SK-N-SH (cell line): ENCODE measurements around the gene LRRC1. TPM values are rescaled to one million over a fixed set of nuclear protein-coding genes. Genes with fewer than 3 reads are reported as not detected.
A peak's percentile ranks its signal among the peaks of the same experiment; 100 is the strongest.

ENCODE experiments used
- CTCF ChIA-PET: fragments of 300-600, 350-600 bp; formaldehyde crosslinking; extraction: SDS; loops from one replicate; lab custom pipeline; 2021; lab: Yijun Ruan, JAX
- POLR2A ChIA-PET: fragments of 350-600 bp; sonication (Branson Sonifier 250); formaldehyde crosslinking; extraction: SDS; loops from one replicate; lab custom pipeline; 2020; ENCODE audit warnings: antibody characterized with exemption, inconsistent platforms; lab: Yijun Ruan, JAX
- DNase-seq: peaks from one replicate; pipeline ENCODE4 v3.0.0; 2012
- H2AFZ ChIP-seq: fragments of 200-600 bp; sonication (generic); 2 replicates; pipeline ENCODE4 v1.8.1; 2016; ENCODE audit warnings: antibody characterized with exemption, mild to moderate bottlenecking, low read depth
- H3F3A ChIP-seq: fragments of 200-600 bp; sonication (generic); replicated peaks from 2 replicates; pipeline ENCODE3; 2016; ENCODE audit warnings: antibody characterized with exemption, mild to moderate bottlenecking; ENCODE audit not compliant: insufficient read depth
- H3K27ac ChIP-seq, 2 experiments: fragments of 200-500 bp in 1 of 2; fragments of 200-600 bp in 1 of 2; sonication (Bioruptor generic) in 1 of 2; sonication (generic), shearing (Covaris generic) in 1 of 2; 2 replicates each; pipeline versions ENCODE4 v1.5.1 to v1.6.1; 2014 to 2016; ENCODE audit warnings: low read depth in 2 of 2, inconsistent platforms in 1 of 2, low read length in 1 of 2, mild to moderate bottlenecking in 1 of 2, mixed read lengths in 1 of 2
- H3K27me3 ChIP-seq: fragments of 200-600 bp; sonication (generic), shearing (Covaris generic); 2 replicates; pipeline ENCODE4 v1.6.1; 2016; ENCODE audit warnings: mixed run types; ENCODE audit not compliant: insufficient read depth
- H3K36me3 ChIP-seq, 2 experiments: fragments of 200-500 bp in 1 of 2; fragments of 200-600 bp in 1 of 2; sonication (Bioruptor generic) in 1 of 2; sonication (generic) in 1 of 2; replicated peaks in 1 of 2; 2 replicates each; pipeline versions ENCODE3 to v1.5.1; 2014 to 2016; ENCODE audit warnings: low read length in 1 of 2, mild to moderate bottlenecking in 1 of 2; ENCODE audit not compliant: insufficient read depth in 2 of 2, control insufficient read depth in 1 of 2
- H3K4me1 ChIP-seq, 2 experiments: fragments of 200-500 bp in 1 of 2; fragments of 200-600 bp in 1 of 2; sonication (Bioruptor generic) in 1 of 2; sonication (generic), shearing (Covaris generic) in 1 of 2; 2 replicates each; pipeline versions ENCODE4 v1.5.1 to v1.6.1; 2014 to 2016; ENCODE audit warnings: low read depth in 1 of 2, low read length in 1 of 2, mixed run types in 1 of 2; ENCODE audit not compliant: insufficient read depth in 2 of 2, control insufficient read depth in 1 of 2
- H3K4me2 ChIP-seq: fragments of 200-600 bp; sonication (generic), shearing (Covaris generic); 2 replicates; pipeline ENCODE4 v1.6.1; 2017; ENCODE audit warnings: mixed run types
- H3K4me3 ChIP-seq, 2 experiments: fragments of 200-500 bp in 1 of 2; fragments of 200-600 bp in 1 of 2; sonication (Bioruptor generic) in 1 of 2; sonication (generic), shearing (Covaris generic) in 1 of 2; 2 replicates each; pipeline versions ENCODE4 v1.5.1 to v1.8.1; 2014 to 2016; ENCODE audit warnings: low read depth in 2 of 2, inconsistent platforms in 1 of 2, low read length in 1 of 2, mild to moderate bottlenecking in 1 of 2, mixed read lengths in 1 of 2, moderate library complexity in 1 of 2
- H3K79me2 ChIP-seq: fragments of 200-600 bp; sonication (generic); 2 replicates; pipeline ENCODE4 v1.8.1; 2017; ENCODE audit warnings: mild to moderate bottlenecking; ENCODE audit not compliant: insufficient read depth
- H3K9ac ChIP-seq: fragments of 200-600 bp; sonication (generic); 2 replicates; pipeline ENCODE4 v1.6.1; 2017; ENCODE audit warnings: mixed run types
- H3K9me2 ChIP-seq: fragments of 200-600 bp; sonication (generic); 2 replicates; pipeline ENCODE4 v1.6.1; 2017; ENCODE audit warnings: mixed run types
- H3K9me3 ChIP-seq: fragments of 200-600 bp; sonication (generic); 2 replicates; pipeline ENCODE4 v1.6.1; 2017; ENCODE audit warnings: mixed run types, mild to moderate bottlenecking, moderate library complexity
- H4K20me1 ChIP-seq: fragments of 200-600 bp; sonication (generic); 2 replicates; pipeline ENCODE4 v1.6.1; 2017; ENCODE audit warnings: mild to moderate bottlenecking, mixed run types; ENCODE audit not compliant: insufficient read depth
- CHD2 ChIP-seq: fragments of 150-350 bp; IDR thresholded peaks from 2 replicates; pipeline ENCODE4 v1.6.1; 2018; ENCODE audit warnings: low read length; ENCODE audit not compliant: partially characterized antibody
- GATA2 ChIP-seq: sonication (generic); formaldehyde crosslinking; IDR thresholded peaks from 2 replicates; pipeline ENCODE4 v1.5.0; 2020; ENCODE audit warnings: mild to moderate bottlenecking, missing genetic modification reagents
- MAX ChIP-seq: IDR thresholded peaks from 2 replicates; pipeline ENCODE4 v1.4.0; 2012; ENCODE audit warnings: low read depth
- MXI1 ChIP-seq: IDR thresholded peaks from 2 replicates; pipeline ENCODE4 v1.6.1; 2012; ENCODE audit warnings: mild to moderate bottlenecking, low read depth, low read length, improper control_type of control experiment
- NFIC ChIP-seq: IDR thresholded peaks from 2 replicates; pipeline ENCODE4 v1.4.0; 2012; ENCODE audit warnings: borderline replicate concordance
- NRF1 ChIP-seq: IDR thresholded peaks from 2 replicates; pipeline ENCODE4 v1.6.1; 2012; ENCODE audit warnings: low read depth, mild to moderate bottlenecking, low read length
- PBX3 ChIP-seq: IDR thresholded peaks from 2 replicates; pipeline ENCODE4; 2012
- RCOR1 ChIP-seq: fragments of 150-350 bp; IDR thresholded peaks from 2 replicates; pipeline ENCODE4 v1.6.1; 2017; ENCODE audit warnings: antibody characterized with exemption, low read length
- RXRA ChIP-seq: IDR thresholded peaks from 2 replicates; pipeline ENCODE4 v1.4.0; 2012; ENCODE audit warnings: low read depth, mild to moderate bottlenecking, borderline replicate concordance
- TCF12 ChIP-seq: IDR thresholded peaks from 2 replicates; pipeline ENCODE4 v1.4.0; 2012
- TEAD4 ChIP-seq: IDR thresholded peaks from 2 replicates; pipeline ENCODE4 v1.4.0; 2012; ENCODE audit warnings: mild to moderate bottlenecking, borderline replicate concordance; ENCODE audit not compliant: insufficient read depth
- WGBS: methylation state at CpG from one replicate; pipeline ENCODE4 v1.1.6; 2017; ENCODE audit warnings: low lambda C conversion rate; 5-methylcytosine and 5-hydroxymethylcytosine counted together
- polyA plus RNA-seq, 3 experiments: library from polyadenylated mRNA; depleted of rRNA; stranded (reverse); fragments of >200 nt; gene quantifications; 2 replicates each; pipeline ENCODE4 v1.2.3, GENCODE V29; 2012
- TF ChIP-seq, protein P1 (sequence below): IDR thresholded peaks from 2 replicates; pipeline ENCODE4 v1.4.0; 2012; ENCODE audit warnings: low read depth, borderline replicate concordance

LRRC1 gene
- polyA plus RNA-seq, 1 of the 3 experiments (the other 2 are of a cell fraction) = 0.84 TPM

- no peak for DNase-seq
- Histone ChIP-seq H3K27ac (no peak overlapping the region; a peak in 1 of 4 replicates), H3K4me2 (no peak overlapping the region), H3F3A (no peaks in the 10 kb centered on the region), H2AFZ (no peak overlapping the region), H3K9me3 (no peaks in the 10 kb centered on the region), H3K79me2 (no peaks in the 10 kb centered on the region), H3K4me1 (no peaks in the 10 kb centered on the region; a peak in 1 of 4 replicates), H3K9ac (no peak overlapping the region), H3K27me3 (peaks cover 10% of the 10 kb centered on the region; the same call in 1 of the 2 replicates), H4K20me1 (no peaks in the 10 kb centered on the region), H3K9me2 (no peaks in the 10 kb centered on the region), H3K4me3 (no peak overlapping the region), H3K36me3 (no peaks in the 10 kb centered on the region)
- ChIA-PET CTCF (interaction anchor here (1.1 kb wide), 1 partner anchor 13 kb away, joined by 3 read pairs; no protein-coding TSS in a partner anchor), POLR2A (no interaction called here)
- TF ChIP-seq, protein P1, sequence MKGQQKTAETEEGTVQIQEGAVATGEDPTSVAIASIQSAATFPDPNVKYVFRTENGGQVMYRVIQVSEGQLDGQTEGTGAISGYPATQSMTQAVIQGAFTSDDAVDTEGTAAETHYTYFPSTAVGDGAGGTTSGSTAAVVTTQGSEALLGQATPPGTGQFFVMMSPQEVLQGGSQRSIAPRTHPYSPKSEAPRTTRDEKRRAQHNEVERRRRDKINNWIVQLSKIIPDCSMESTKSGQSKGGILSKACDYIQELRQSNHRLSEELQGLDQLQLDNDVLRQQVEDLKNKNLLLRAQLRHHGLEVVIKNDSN = no peak
- TF ChIP-seq MAX (no peak), GATA2 (CRISPR knock-in tag) (no peak), RCOR1 (no peak), TEAD4 (no peak), PBX3 (no peak), NFIC (no peak)
- WGBS = 5% methylated on average over 4 of the region's 4 CpGs
Observed at GRCh38 chr6:53960311-53960710, 165.5 kb downstream of the LRRC1 start.

DNA sequence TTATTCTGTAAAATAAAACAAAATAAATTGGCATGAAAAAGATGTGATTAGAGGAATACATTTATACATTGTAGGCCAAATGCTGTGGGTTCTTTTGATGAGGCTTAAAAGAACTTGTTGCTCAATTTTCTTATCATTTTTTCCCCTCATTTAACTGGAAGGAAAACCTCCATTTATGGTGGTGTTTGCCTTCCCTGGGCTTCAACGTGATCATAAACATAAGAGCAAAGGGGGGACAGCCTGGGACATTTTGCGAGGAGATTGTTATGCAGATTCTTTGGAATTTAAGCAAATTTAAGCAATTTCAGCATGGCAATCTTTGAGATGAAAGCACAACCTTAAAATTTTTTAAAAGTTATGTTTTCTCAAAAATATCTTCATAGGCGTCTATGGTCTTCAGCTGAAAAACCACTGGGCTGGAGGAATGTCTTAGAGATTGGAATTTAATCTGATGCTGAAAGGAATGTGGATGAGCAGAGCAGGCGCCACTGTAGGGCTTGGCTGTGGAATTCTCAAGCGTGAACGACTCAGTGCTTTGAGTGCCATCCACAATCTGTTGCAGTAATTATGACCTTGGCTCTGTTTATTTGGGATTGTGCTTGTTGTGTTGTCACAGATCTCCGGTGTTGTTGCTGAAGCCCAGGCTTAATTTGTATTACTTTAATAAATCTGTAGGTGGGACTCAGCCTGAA, 167.0 kb downstream of the LRRC1 start:
- 19% methylated on average over 7 of the region's 7 CpGs for WGBS
- CTCF ChIA-PET = no interaction called here
- Histone ChIP-seq H3K9me3 (no peaks in the 10 kb centered on the region), H3K4me1 (no peaks in the 10 kb centered on the region; a peak in 1 of 4 replicates), H3K4me3 (no peak overlapping the region), H3K79me2 (no peaks in the 10 kb centered on the region), H3F3A (no peaks in the 10 kb centered on the region), H3K36me3 (no peaks in the 10 kb centered on the region), H3K9ac (no peak overlapping the region), H3K9me2 (no peaks in the 10 kb centered on the region)
- DNase-seq = no peak
- no peak for TF ChIP-seq NFIC
- TF ChIP-seq TCF12 = no peak
- no peak for TF ChIP-seq NRF1
- no peak for TF ChIP-seq PBX3
- TF ChIP-seq CHD2 = no peak
- no peak for TF ChIP-seq RXRA
- no peak for TF ChIP-seq MXI1
- TF ChIP-seq GATA2 (CRISPR knock-in tag) = no peak
- TF ChIP-seq, all 33 proteins: peak for 0
- Histone ChIP-seq H3K27me3 (peaks cover 17% of the 10 kb centered on the region; the same call in 1 of the 2 replicates), H4K20me1 (no peaks in the 10 kb centered on the region), H3K27ac (peak overlapping the region in 1 of 2 experiments; percentile 47; a peak in 1 of 4 replicates), H3K4me2 (no peak overlapping the region), H2AFZ (no peak overlapping the region)
- POLR2A ChIA-PET = no interaction called here
